Stimulated activated CD4-positive, alpha-beta T cell treated with anti-CD3 and anti-CD28 coated beads, Interleukin-1b, Interleukin-23, amount 100 ng/mL, for 1 hour (primary cell): ENCODE data around the gene APOBEC3G.

Experiments used
- DNase-seq, 2 donors: peaks; one replicate each; pipeline ENCODE4 v3.0.0-alpha.2; 2020; ENCODE audit warnings: low read depth in 2 of 2

APOBEC3G gene

GRCh38 chr22:39122772-39123470, 45.8 kb downstream of the APOBEC3G start:
- DNase-seq, result no peak

GRCh38 chr22:39123751-39124581, 46.9 kb downstream of the APOBEC3G start:
- DNase-seq, result no peak

DNA sequence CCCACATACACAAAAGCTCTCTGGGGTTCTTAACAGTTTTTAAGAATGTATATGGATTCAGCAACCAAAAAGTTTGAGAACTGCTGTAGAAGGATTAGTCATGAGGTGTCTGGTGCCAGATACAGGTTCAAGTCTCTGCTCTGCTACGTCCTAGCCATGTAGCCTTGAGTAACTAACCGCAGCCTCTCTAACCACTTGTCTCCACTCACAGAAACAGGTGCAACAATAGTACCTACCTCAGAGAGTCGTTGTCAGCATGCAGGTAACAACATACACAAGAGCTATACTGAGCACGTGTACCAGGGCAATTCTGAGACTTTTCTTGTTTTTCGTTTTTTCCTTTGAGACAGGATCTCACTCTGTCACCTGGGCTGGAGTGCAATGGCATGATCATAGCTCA, 48.5 kb downstream of the APOBEC3G start:
- no peak for DNase-seq

DNA sequence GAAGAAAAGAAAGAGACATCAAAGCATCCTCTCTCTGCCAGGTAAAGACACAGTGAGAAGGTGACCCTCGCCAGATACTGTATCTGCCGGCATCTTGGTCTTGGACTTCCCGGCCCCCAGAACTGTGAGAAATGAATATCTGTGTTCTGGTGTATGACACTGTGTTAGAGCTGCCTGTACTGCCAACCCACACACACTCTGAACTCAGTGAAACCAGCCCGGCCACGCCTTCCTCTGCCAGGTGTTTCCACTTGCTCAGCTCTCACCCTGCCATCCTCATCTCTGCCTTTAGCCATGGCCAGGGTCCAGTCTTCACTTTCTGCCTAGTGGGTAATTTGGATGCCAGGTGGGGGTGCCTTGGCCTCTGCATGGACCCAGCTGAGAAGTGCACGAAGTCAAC, 51.4 kb downstream of the APOBEC3G start:
- no peak for DNase-seq

DNA sequence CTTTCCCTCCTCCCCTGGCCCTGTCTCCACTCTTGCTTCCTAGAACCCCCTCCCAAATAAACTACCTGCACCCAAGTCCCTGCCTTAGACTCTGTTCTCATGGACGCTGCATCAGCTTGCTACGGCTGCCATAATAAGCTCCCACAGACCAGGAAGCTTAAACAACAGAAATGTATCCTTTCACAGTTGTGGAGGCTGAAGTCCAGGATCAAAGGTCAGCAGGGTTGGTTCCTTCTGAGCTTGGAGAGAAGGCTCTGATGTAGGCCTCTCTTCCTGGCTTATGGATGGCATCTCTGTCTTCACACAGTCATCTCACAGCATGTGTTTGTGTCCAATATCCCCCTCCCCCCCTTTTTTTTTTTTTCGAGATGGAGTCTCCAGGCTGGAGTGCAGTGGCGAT, 52.0 kb downstream of the APOBEC3G start:
- DNase-seq, result no peak

GRCh38 chr22:39129746-39130145, 52.7 kb downstream of the APOBEC3G start:
- DNase-seq, result no peak

- no peak for DNase-seq
Observed at GRCh38 chr22:39130152-39130704, 53.2 kb downstream of the APOBEC3G start.

DNA sequence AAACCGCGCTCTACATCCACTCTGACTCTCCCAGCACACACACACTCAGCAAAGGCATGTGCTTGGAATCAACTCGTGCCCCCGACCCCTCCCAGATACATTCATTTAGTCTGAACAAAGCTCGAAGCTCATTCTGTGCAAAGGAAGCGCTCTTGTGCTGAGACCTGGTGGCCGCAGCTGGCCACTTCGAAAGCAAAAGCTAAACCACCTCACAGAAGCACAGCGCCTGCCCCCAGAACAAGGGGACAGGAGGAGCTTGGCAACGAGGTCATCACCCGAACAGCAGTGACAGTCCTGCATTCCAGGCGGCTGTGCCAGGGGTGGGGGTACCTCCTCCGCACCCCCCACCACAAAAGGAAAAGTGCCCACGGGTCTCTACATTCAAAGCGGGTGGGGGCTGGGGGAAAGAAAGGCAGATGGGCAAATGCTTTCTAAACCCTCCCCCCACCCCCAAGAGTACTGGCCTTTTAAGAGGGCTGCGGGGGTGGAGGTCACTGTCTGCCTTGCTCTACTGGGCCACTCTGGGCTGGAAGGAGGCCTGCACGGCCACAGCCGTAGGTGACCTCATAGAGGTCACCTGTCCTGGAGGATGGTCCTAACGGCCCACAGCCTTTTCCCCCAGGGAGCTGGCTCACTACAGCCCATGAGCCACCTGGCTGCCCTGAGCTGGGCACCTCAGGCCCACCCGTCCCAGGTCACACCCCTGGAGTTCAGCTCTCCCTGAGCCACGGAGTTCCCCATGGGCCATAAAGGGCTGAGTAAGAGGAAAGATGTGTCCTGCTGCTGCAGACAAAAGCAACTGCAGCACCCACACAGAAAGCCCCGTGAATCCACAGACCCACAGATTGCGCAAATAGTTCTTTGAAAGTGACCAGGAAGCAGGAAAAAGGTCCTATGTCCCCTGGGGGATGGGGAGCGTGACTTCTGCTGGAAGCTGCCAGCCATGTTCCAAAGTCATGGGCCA, 54.1 kb downstream of the APOBEC3G start:
- no peak for DNase-seq

- DNase-seq, result no peak
Observed at GRCh38 chr22:39132281-39132680, 55.2 kb downstream of the APOBEC3G start.

GRCh38 chr22:39132871-39133524, 55.9 kb downstream of the APOBEC3G start:
- DNase-seq, result no peak

DNA sequence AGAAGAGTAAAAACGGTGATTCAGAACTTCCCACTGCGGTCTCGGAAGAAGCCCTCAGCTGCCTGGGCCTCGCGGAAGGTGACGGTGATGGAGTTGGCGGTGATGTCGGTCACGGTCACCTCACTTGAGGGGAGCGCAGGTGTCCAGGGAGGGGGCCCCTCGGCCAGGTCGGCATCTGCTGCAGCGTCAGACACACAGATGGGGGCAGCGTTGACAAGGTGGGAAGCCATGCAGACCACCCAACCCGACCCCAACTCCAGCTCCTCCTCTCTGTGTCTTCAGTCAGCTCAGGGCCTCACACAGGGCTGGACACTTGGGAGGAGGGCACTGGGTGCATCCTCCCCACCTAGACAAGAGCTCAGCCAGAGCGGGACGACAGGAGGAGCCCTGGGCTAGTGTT, 56.8 kb downstream of the APOBEC3G start:
- DNase-seq, result no peak

DNA sequence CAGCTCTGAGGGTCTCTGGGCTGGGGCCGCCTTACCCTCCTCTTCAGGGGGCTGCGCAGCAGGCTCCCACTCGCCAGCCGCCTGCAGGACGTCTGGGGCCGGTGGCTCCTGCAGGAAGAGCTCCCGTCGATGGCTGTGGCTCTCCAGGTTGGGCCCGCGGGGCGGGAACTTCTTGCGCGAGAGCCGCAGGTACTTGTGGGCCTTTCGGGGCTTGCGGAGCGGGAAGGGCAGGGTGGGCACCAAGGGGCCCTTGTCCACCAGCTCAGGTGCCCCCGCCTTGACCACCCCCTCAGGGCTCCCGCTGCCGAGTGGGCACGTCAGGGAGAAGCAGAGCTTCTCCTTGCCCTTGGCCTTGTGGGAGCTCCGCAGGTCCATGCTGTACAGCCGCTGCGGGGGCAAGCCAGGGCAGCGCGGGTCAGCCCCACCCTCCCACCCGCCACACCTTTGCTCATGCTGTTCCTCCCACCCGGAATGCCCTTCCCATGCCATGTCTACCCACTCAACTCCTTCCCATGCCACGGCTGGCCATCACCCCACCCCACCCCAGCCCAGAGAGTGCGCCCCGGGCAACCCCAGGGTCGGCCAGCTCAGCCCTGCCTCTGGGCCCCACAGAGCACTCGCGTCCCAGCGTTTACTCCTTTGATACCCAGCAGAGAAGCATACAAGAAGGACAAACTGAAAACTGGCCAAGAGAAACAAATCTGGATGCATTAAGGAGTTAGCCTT, 57.5 kb downstream of the APOBEC3G start:
- DNase-seq, result no peak

- no peak for DNase-seq
Observed at GRCh38 chr22:39135092-39135896, 58.2 kb downstream of the APOBEC3G start.

- no peak for DNase-seq
Observed at GRCh38 chr22:39136317-39136716, 59.2 kb downstream of the APOBEC3G start.
